Measurements from ENCODE around the gene WWOX.

The WWOX gene

DNA sequence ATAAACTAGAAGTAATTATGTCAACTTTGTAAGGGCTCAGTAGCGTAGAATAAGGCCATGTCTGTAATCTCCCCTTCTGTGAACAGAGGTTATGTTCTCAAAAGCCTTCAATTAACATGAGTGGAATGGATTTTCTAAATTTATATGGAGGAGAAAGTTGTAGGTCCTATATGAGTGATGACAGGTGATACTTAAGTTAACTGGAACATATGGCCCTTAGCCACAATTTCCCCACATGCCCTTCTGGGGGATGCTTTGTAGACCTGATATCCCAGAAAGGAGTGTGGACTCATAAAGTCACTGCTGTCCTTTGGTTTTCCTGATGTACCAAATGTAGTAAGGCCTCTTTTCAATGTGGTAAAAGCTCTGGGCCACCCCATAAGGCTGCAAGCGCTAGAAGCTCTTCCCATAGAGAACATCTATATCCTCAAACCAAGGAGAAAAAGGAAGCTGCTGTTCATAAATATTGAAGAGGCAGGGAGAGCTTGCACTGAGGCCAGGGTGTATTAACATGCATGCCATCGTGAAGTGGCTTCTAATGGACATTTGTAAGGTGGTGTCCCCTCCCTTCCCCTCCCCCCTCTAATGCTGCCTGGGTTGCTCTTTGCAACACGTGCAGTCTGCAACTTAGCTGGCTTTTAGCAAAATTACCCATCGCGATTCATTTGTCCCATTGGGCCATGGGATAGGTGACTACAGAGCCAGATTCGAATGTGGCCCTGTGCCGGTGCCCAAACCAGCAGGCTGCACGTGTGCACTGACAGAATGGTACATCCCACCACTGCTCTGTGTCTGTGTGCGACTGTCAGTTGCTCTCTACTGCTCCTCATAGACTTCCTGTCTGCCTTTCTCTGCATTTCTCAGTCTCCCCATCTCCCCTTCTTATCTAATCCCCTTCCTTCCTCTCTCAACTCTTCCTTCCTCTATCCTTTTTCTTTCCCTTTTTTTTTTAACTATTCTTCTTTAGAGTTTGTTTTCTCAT, 269.0 kb downstream of the WWOX start:
- no peak for DNase-seq

DNA sequence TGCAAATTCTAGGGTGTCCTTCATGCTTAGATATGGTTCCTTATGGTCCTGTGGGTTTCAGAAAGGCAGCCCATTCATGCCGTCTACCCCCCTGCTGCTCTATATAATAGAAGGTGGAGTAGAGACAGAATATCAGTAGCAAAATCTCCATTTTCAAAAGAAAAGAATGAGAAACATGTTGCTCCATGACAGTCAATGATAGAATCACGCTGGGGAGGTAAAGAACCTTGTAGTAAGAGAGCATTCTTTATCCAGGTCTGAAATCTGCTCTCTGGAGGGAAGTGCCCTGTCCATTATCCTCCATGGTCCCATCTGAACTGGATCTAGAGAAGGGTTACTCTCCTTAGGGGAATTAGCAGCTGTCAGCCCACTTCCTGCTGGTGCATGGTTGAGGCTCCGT, 272.8 kb downstream of the WWOX start:
- DNase-seq = no peak

- no peak for DNase-seq
Measured at GRCh38 chr16:78375055-78375679, 275.7 kb downstream of the WWOX start.

GRCh38 chr16:78376452-78376851, 277.0 kb downstream of the WWOX start:
- DNase-seq = no peak

DNA sequence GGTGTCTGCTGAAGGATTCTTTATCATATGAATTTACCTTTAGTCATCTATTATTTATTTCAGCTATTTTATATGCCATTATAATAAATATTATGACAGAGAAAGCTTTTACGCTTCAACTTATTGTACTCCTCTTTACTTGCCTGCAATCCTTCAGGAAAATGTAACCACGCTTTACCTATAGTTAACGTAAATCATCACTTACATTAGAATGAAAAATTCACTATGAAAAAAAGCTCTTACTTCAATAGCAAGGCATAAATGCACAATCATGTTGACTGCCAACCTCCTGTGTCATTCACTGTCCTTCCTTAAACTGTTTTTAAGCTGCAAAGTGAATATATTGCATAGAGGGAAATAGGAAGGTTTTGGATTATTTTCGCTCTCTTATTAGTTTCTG, 277.9 kb downstream of the WWOX start:
- DNase-seq = no peak

- DNase-seq = no peak
Measured at GRCh38 chr16:78381060-78381459, 281.6 kb downstream of the WWOX start.

DNA sequence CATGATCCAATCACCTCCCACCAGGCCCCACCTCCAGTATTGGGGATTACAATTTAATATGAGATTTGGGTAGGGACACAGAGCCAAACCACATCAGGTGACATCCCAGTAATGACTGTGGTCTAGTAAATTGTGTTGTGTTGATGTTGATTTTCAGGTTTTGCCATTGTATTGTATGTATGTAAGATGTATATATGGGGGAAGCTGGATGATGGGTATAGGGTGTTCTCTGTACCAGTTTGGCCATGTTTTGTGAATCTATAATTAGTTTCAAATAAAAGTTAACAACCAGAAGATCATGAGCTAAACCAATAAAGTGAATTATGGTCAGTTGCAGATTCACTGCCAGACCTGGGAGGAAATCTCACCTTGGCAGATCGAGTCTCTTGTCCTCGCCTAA, 283.7 kb downstream of the WWOX start:
- DNase-seq = no peak

GRCh38 chr16:78385086-78385805, 285.8 kb downstream of the WWOX start:
- DNase-seq = no peak

GRCh38 chr16:78386557-78387324, 287.3 kb downstream of the WWOX start:
- DNase-seq = no peak

GRCh38 chr16:78389009-78389498, 289.6 kb downstream of the WWOX start:
- no peak for DNase-seq

- no peak for DNase-seq
Measured at GRCh38 chr16:78390092-78390491, 290.6 kb downstream of the WWOX start.

DNA sequence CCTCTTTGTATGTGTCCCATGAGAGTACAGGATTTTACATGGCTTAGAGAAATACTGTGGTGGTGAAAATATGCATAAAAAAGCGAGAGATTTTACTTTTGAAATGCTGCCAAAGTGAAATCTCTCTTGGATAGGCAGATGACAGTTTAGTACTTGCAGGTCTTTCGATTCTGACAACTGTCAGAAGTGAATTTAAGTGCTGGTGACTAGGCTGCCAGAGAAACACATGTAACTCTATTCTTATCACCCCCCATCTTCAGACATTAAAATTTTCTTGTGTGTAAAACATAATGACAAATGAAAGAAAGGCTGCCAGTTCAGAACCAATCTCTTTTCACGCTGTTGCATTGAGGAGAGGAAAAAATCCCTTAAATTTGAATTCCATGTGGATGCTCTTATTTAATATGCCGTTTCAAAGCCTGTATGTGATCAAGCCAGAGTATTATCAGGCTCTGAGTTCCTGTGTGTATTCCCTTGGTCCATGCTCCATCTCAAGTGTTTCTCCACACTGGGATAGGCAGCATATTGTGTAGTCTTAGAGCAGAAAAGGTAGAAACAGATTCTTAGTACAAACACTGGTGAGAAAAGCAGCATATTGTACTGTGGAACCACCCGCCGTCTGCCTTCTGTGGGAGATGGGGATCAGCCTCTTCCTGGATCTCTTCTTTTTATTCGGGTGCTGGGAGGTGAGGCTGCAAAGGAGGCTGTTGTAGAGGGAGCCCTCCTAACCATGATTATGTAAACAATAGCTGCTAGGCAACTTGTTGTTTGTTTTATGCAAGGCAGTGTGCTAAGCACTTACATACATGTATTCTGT, 291.3 kb downstream of the WWOX start:
- DNase-seq = no peak

GRCh38 chr16:78392585-78393195, 293.2 kb downstream of the WWOX start:
- no peak for DNase-seq

DNA sequence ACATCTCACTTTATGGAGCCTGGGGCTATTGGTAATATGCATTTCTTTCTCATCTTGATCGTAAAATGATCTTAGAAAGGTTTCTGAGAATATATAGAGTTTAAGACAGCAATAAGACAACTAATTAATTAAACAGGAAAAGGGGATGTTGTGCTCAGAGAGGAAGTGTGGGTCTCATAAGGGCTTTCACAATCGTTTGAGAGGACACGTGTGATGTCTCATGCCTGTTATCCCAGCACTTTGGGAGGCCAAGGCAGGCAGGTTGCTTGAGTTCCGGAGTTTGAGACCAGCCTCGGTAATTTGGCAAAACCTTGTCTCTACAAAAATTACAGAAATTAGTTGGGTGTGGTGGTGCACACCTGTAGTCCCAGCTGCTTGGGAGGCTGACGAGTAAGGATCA, 295.6 kb downstream of the WWOX start:
- DNase-seq = no peak

GRCh38 chr16:78396046-78396445, 296.6 kb downstream of the WWOX start:
- DNase-seq = peak in 1 of 2 experiments; percentile 9

- DNase-seq = no peak
Measured at GRCh38 chr16:78396673-78397072, 297.2 kb downstream of the WWOX start.

DNA sequence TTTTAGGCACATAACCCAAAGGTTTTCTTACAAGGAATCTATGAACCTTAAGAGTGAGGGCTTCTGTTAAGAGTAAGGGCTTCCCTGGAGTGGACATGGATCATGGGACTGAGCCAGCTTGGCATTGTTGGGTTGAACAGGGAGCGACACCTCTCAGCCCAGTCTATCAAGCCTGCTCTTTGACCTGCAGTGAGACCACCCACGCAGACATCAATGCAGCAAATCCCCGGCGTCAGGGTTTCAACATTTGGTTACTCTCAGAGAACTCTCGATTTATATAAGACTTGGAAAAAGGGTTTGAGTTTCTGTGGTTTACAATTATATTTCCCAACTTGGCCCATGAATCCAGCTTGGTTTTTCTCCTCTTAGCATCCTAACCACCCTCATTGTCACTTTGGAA, 299.9 kb downstream of the WWOX start:
- DNase-seq = no peak

DNA sequence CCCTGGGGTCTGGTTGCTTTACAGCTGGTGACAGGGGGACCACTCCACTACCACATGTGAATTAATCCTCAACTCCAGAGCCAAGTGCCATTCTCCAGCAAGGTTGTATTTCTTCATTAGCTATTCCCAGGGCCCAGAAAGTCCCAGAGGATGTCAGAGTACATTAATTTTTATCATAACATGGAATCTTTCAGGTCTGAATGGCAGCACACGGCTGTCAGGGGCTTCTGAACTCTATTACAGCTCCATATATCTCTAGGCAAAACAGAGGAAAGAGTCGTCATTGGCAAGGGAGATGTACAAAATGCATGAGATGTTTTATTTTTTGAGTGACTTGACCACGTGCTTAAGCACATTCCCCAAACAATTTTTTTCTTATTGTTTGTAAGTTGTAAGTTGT, 303.4 kb downstream of the WWOX start:
- no peak for DNase-seq

DNA sequence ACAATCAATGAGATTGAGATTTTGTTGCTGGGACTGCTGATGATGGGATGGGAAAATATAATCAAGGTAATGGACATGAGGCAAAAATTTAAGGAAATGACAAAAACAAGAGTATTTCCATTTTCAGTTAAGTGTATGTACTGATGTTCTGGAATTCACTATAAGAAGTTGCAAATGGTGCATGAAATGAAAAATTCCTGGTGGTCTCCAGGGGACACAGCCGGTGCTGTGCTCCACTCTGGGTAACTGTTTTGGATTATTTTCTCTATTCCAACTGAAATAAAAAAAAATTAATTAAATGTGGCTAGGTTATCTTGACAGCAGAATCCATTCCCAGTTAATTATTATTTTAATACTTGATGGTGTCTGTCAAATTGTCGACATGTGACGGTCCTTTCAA, 305.6 kb downstream of the WWOX start:
- no peak for DNase-seq

GRCh38 chr16:78405833-78406232, 306.4 kb downstream of the WWOX start:
- DNase-seq = no peak

GRCh38 chr16:78407191-78407590, 307.7 kb downstream of the WWOX start:
- no peak for DNase-seq
